GM19463 (cell line): ENCODE results near the gene KIF1B.
"Not testable (repeated sequence)": the region's sequence is repeated elsewhere in the genome, so short reads cannot be mapped to it uniquely, and the experiment has no call there.

Experiments used
- ATAC-seq: cut with Tn5 transposase; IDR thresholded peaks from one replicate; pipeline ENCODE4 v1.9.1; 2021; ENCODE audit warnings: mild to moderate bottlenecking, moderate library complexity; ENCODE audit not compliant: unreplicated experiment

The KIF1B gene

DNA sequence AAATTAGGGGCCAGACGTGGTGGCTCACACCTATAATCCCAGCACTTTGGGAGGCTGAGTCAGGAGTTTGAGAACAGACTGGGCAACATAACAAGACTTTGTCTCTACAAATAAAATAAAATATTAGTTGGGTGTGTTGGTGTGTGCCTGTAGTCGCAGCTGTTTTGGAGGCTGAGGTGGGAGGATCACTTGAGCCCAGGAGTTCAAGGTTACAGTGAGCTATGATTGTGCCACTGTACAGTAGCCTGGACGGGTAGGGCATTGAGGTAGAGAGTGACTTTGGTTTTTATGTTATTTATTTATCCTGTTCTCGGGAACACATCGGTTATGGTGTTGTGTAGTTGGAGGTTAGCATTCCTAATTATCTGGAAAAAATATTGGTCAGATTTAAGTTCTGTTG is 19.5 kb downstream of the KIF1B start:
- no peak for ATAC-seq

DNA sequence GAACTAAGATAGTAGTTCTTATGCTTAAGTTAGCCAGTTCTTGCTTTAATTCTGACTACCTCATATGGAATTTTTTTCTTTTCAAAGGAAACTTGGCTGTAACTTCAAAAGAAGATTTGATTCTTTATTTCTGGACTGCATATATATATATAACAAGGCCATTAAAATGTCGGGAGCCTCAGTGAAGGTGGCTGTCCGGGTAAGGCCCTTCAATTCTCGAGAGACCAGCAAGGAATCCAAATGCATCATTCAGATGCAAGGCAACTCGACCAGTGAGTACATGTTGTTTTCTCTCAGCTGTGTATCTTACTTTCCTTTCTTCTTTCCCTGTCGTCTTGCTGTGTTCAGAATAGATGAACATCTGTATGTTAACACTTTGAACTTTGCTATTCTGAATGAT is 21.8 kb downstream of the KIF1B start:
- no peak for ATAC-seq

DNA sequence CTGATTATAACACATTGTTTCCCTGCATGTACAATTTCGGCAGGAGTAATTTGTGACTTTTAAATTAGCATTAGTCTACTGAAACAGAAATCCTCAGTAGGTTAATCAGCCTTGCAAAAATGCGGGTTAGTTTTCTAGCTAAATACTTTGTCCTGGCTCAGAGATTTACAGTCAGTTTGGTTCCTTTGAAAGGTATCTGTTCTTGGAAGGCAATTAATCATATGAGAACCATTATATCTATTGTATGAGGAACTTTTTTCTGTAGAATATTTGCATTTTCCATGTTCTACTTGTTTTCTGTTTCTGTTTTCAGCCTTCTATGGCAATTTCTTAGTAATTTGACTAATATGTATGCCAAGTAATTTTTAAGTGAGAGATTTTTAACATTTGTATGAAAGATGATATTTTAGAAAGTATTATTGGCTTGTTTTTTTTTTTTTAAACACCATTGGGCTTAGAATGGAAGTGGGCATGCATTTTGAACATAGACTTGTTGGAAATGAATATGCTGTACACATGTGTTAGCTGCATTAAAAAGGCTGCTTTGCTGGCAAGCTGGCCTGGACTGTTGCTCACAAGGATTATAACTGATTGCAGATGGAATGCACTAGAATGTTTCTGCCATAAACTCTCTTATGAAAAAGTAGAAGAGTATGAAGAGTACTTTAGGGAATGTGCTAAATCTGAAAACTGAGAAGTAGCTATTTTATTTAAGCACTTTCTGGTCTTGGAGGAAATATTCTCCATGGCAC is 26.2 kb downstream of the KIF1B start:
- no peak for ATAC-seq

DNA sequence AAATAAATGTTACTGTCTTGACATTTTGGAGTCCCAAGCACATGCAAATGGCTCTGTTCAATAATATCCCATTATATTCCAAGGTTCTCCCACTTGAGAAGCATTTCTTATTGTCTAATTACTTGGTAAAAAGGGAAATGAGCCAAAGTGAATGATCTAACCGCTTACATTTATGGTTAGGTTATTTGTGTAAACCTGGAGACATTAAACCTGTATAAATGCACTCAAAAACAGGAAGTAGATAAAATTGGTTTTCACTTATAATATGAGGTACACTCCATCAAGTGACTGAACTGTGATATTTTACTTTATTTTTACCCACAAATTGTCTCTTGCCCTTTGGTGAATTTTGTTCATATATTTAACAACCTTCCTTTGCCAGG is 26.8 kb downstream of the KIF1B start:
- ATAC-seq, result no peak

DNA sequence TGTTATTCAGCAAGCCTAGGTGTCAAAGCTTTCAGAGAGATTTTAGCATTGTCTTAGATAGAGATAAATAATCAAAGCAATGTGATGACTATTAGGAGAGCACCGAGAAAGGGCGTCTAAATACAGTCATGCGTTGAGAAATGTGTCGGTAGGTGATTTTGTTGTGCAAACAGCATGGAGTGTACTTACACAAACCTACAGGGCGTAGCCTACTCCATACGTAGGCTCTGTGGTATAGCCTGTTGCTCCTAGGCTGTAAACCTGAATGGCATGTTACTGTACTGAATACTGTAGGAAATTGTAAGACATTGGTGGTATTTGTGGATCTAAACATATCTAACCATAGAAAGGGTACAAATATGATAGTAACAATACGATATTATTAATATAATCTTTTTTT is 31.8 kb downstream of the KIF1B start:
- ATAC-seq, result no peak

DNA sequence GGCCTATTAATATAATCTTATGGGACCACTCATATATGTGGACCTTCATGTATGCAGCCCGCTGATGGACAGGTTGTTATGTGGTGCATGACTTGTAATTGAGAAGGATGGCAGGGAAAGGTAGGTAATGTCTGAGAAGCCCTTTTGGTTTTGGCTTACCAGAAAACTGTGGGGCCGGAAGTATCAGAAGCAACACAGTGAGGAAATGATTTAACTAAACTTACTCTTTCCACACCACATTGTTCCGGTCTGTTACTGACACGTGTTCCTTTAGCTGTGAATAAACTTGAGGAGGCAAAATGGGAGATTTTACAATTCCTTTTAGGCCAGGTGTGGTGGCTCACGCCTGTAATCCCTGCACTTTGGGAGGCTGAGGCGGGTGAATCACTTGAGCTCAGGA is 32.4 kb downstream of the KIF1B start:
- no peak for ATAC-seq

DNA sequence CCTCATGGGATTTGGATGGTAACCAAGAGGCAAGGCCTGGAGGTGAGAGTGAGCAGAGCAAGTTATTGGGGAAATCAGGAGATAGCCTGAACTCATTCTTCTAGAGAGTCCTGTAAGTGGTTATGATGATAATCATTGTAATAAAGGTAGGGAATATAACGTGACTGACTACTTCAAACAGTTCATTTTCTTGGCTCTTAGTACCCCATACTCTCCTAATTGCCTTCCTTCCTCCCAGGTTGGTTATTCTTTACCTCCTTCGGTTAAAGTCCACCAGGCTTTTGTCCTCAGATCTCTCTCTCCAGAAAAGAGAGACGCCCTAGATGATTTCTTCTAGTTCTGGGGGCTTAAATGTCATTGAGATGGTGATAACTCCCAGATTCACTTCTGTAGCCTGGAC is 35.3 kb downstream of the KIF1B start:
- ATAC-seq, result no peak

DNA sequence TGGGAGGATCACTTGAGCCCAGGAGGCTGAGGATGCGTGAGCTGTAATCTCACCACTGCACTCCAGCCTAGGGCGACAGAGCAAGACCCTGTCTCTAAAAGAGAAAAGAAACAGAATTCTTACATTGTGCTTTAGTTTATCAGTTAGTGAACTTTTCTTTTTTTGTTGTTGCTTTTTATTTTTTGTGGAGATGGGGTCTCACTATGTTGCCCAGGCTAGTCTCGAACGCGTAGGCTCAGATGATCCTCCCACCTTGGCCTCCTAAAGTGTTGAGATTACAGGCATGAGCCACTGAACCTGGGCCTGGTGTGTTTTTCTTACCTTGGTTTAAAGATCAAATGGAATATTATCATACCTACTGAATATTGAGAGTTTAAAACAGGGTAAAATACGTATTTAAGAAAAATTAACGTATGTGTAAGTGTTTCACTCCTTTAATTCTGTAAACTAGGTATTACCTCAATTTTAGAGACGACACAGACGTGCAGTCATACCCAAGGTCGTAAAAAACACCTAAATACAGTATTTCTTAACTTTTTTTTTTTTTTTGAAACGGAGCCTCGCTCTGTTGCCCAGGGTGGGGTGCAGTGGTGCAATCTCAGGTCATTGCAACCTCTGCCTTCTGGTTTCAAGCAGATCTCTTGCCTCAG is 39.6 kb downstream of the KIF1B start:
- ATAC-seq, result no peak

DNA sequence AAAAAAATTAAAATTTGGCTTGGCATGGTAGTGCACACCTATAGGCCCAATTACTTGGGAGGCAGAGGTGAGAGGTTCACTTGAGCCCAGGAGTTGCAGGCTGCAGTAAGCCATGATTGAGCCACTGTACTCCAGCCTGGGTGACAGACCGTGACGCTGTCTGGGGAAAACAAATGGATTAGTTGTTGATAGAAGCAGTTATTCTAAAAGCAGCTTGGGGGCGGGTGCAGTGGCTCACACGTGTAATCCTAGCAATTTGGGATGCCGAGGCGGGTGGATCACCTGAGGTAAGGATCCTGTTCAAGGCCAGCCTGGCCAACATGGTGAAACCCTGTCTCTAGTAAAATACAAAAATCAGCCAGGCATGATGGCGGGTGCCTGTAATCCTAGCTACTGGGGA is 40.3 kb downstream of the KIF1B start:
- ATAC-seq, result no peak

DNA sequence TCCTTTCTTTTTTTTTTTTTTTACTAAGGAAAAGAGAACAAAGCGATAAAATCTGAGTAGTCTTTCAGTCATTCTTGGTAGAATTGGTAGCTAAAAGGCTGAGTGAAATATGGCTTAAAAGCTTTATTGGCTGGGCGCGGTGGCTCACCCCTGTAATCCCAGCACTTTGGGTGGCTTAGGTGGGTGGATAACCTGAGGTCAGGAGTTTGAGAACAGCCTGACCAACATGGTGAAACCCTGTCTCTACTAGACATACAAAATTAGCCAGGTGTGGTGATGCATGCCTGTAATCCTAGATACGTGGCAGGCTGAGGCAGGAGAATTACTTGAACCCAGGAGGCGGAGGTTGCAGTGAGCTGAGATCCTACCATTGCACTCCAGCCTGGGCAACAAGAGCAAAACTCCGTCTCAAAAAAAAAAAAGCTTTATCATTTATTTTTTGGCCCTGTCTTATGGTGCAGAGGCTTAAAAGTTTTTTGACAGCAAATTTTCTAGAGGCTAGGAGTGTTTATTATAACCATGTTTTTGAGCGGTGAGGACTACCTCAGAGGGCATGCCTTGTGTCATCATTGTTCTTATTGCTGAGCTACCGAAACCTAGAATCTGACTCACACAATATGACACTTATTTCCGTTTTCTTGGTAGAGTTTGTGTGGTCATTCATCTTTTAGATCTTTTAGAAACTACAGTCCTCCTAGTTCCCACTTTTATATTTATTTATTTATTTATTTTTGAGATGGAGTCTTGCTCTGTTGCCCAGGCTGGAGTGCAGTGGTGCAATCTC is 41.1 kb downstream of the KIF1B start:
- ATAC-seq, result not testable (repeated sequence)

DNA sequence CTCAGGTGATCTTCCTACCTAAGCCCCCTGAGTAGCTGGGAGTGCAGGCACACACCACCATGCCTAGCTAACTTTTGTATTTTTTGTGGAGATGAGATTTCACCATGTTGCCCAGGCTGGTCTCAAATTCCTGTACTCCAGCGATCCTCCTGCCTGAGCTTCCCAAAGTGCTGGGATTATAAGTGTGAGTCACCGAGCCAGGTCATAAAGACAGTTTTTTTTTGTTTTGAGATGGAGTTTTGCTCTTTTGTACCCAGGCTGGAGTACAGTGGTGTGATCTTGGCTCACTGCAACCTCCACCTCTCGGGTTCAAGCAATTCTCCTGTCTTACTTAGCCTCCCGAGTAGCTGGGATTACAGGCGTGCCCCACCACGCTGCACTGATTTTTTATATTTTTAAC is 42.1 kb downstream of the KIF1B start:
- ATAC-seq, result no peak

DNA sequence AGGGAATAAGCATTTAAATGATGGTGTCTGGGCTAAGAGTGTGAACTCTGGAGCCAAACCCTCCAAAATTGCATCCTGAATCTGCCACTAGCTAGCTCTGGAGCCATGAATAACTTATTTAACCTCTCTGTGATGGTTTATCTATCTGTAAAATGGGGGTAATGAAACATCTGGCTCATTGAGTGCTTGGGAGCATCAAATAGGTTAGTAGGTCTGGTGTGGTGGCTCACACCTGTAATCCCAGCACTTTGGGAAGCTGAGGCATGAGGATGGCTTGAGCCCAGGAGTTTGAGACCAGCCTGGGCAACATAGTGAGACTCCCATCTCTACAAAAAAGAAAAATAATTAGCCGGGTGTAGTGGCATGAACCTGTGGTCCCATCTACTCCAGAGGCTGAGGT is 42.8 kb downstream of the KIF1B start:
- no peak for ATAC-seq

DNA sequence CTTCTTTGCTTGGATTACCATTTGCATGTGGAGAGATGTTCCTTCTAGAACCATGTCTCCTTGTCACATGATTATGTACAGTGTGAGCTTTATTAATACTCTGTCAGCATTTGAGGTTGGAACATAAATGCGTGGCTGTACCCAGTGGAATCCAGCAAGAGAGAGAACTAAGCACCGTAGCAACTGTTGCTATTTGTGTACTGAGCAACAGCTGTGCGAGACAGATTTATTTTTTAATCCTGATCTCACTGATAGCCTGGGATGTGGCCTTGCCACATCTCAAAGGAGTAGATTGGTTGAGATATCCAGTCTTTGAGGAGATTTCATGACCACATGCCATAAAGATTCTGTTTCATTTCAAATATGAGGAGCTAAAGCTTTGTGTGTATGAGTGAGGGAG is 43.4 kb downstream of the KIF1B start:
- no peak for ATAC-seq

DNA sequence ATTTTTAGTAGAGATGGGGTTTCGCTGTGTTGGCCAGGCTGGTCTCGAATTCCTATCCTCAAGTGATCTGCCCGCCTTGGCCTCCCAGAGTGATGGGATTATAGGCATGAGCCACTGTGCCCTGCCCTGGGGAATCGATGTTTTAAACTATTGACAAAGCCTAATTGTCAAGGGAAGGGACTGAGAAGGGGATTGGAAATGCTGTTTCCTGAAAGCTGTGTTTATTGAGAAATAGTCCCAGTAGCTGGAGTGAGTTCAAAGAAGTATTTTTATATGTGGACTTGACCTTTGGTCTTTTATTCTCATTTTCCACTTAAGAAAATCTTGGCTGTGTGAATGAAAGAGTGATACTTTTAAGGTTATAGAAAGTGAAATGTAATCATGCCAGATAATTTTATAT is 47.5 kb downstream of the KIF1B start:
- no peak for ATAC-seq

DNA sequence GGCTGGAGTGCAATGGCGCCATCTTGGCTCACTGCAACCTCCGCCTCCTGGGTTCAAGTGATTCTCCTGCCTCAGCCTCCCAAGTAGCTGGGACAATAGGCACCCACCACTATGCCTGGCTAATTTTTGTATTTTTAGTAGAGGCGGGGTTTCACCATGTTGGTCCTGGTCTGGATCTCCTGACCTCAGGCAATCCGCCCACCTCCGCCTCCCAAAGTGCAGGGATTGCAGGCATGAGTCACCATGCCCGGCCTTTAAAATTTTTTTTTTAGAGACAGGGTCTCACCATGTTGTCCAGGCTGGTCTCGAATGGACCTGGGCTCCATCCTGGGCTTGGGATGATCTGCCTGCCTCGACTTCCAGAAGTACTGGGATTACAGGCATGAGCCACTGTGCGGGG is 49.2 kb downstream of the KIF1B start:
- ATAC-seq, result not testable (repeated sequence)

DNA sequence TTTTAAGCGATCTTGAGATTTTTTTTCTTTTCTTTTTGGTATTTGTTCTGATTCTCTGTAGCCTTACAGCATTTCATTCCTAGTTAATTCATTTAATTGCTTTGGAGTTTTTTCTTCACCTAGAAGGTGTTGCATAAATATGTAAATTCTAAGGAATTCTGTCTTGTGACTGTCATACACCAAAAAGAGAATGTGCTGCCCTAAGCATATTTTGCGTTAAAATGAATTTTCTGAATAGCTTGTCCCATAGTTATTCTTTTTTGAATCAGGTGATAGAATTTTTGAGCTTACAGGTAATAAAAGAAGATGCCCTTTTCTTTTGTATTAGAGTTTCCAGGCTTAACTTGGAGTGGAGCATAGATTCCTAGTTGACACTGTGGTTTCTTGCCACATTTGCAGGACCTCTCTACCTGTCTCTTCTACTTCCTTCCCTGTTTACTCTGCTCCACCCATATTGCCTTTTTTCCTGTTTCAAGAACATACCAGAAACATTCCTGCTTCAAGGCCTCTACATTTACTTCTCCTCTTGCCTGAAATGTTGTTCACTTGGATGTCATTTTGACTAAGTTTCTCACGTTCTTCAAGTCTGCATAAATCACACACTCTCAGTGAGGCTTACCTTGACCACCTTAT is 53.2 kb downstream of the KIF1B start:
- ATAC-seq, result no peak

DNA sequence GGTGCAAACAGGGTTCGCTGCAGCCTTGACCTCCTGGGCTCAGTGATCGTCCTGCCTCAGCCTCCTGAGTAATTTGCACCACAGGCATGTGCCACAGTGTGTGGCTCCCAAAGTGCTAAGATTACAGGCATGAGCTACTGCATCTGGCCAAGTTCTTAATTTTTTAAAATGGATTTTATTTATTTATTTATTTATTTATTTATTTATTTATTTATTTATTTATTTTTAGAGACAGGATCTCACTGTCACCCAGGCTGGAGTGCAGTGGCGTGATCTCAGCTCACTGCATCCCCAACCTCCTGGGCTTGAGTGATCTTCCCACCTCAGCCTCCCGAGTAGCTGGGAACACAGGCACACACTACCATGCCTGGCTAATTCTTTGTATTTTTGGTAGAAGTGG is 54.7 kb downstream of the KIF1B start:
- ATAC-seq, result no peak

DNA sequence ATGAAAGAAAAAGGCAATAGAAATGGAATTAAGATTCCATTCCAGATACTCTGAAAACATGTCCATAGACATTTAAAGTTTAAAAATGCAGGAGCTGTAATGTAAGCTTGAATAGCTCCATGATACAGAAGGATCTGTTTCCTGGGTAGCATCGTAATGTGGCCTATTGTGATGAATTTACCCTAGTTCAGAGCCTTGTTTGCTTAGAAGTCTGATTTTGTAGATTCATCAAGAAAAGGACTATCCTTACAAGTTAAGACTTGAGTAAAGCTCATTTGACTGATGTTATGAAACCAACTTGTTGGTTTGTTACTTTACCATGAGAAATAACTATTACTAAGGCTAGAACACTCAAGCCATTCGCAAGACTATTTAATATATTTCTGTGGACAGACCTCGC is 55.5 kb downstream of the KIF1B start:
- ATAC-seq, result no peak

DNA sequence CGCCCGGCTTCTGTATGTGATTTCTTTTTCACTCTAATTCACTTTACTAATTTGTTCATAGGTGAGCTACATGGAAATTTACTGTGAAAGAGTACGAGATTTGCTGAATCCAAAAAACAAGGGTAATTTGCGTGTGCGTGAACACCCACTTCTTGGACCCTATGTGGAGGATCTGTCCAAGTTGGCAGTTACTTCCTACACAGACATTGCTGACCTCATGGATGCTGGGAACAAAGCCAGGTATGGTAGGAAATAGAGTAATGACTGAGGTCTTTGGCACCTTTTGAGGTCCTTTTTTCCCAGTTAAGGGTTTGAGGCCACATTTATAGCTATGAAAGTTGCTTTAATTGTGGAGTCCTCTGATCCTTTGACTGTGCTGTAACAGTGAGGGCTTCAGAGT is 56.9 kb downstream of the KIF1B start:
- ATAC-seq, result no peak

DNA sequence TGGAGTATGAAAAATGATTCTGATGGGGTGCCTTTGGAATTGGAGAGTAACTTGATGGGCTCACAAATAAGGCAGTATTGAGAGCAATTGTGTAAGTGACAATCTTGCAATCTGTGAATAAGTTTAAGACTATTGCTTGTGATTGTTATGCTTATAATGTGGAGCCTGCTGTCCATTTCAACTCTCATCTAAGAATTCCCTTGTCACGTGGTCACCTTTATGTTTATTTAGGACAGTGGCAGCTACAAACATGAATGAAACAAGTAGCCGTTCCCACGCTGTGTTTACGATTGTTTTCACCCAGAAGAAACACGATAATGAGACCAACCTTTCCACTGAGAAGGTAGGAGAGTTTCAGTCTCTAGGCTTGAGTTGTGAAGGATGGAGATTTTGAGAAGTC is 57.6 kb downstream of the KIF1B start:
- no peak for ATAC-seq

DNA sequence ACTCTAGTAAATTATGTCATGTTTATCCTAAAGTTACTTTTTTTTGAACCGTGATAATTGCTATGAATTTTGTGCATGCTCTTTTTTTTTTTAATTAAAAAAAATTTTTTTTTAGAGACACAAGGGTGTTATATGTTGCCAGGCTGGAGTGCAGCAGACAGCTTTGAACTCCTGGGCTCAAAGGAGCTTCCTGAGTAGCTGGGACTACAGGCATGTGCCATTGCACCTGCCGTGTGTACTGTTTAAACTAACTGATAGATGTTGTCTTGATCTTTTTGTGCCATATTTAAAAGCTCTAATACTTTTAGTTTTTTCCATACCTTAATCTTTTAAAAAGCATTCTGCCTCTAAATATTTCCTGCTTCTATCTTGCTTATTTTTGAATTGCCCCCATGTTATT is 60.7 kb downstream of the KIF1B start:
- ATAC-seq, result no peak

DNA sequence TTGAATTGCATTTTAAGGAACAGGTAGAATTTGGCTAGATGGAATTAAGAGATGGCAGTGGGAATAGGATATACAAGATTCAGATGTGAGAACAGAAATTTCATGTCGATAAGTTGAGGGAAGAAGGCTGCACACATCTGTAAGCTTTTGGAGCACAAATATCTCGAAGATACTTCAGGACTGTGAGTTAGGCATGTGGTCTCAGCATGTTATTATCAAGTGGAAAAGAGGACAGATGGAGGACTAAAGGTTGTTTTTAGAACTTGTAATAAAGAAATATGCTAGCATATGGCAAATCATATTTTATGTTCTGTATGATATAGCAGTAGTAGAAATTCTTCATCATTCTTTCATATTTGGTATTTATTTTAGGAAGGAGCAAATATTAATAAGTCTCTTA is 61.5 kb downstream of the KIF1B start:
- ATAC-seq, result no peak
